Choroid plexus epithelial cell (primary cell): ENCODE results near the gene EIPR1.

Source experiments
- DNase-seq: peaks from one replicate; pipeline ENCODE4 v3.0.0-alpha.2; 2010; ENCODE audit warnings: low read depth
- H3K4me3 ChIP-seq: 2 replicates; pipeline ENCODE4 v1.5.1; 2011; ENCODE audit warnings: low read depth, mild to moderate bottlenecking, control low read depth, low read length, moderate library complexity
- TF ChIP-seq, protein P1 (sequence below): conservative IDR thresholded peaks from 2 replicates; pipeline ENCODE4 v1.5.1; 2011; ENCODE audit warnings: low read depth, mild to moderate bottlenecking, control low read depth, inconsistent platforms, low read length, moderate library complexity

EIPR1 gene

DNA sequence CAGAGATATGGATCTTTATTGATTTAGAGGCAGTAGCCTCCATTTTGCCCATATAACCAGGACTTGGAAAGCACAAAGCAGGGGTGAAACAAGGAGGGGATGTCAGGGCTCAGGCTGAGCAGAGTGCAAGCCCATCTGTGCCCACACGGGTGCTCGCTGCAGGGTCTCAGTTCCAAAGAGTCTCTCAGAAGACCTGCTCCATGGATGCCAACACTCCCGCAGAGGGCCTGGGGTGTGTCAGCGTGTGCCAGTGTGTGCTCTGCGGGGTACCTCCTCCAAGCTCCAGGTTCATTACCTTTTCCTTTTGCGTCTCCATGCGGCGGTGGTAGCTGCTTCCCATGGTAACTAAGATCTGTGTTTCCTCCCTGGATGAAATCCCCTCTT is 107.5 kb downstream of the EIPR1 start:
- TF ChIP-seq, protein P1, sequence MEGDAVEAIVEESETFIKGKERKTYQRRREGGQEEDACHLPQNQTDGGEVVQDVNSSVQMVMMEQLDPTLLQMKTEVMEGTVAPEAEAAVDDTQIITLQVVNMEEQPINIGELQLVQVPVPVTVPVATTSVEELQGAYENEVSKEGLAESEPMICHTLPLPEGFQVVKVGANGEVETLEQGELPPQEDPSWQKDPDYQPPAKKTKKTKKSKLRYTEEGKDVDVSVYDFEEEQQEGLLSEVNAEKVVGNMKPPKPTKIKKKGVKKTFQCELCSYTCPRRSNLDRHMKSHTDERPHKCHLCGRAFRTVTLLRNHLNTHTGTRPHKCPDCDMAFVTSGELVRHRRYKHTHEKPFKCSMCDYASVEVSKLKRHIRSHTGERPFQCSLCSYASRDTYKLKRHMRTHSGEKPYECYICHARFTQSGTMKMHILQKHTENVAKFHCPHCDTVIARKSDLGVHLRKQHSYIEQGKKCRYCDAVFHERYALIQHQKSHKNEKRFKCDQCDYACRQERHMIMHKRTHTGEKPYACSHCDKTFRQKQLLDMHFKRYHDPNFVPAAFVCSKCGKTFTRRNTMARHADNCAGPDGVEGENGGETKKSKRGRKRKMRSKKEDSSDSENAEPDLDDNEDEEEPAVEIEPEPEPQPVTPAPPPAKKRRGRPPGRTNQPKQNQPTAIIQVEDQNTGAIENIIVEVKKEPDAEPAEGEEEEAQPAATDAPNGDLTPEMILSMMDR, result no peak
- DNase-seq, result no peak
- no peak overlapping the region for H3K4me3 ChIP-seq

DNA sequence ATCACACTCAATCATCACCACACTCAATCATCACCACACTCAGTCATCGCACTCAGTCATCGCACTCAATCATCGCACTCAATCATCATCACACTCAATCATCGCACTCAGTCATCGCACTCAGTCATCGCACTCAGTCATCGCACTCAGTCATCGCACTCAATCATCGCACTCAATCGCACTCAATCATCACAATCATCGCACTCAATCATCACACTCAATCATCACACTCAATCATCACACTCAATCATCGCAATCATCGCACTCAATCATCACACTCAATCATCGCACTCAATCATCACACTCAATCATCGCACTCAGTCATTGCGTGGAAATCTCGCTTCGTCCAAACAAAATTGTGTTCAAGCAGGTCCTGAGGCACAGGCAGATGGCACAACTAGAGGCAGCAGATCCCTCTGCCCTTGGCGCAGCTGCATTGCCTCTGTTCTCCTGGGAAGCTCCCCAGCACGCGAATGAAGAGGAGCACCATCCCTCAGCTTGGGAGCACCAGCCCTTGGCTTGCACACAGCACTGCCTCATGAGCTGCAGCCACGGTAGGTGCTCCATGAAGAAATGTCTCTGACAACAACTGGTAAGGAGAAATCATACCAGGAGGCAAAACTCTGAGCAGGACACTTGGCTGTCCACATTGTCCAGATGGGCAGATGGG is 108.1 kb downstream of the EIPR1 start:
- TF ChIP-seq, protein P1, result no peak
- DNase-seq, result no peak

DNA sequence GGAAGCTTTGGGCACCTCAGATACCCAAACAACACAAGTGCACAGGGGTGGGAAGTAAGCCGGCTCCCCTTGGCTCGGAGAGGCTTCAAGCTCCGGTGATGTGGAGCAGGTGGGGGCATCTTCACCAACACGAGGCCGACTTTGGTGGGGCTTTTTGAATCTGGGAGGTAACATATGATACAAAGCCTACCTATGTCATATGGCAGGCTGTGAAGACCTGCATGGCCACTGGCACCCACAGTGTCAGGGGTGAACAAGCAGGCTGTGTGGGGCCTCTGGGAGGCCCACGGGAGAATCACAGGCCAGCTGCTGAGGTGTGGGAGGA is 109.0 kb downstream of the EIPR1 start:
- no peak for DNase-seq
- TF ChIP-seq, protein P1, result no peak
- H3K4me3 ChIP-seq, result no peak overlapping the region

More for the DNA sequence above, 108.1 kb downstream of the EIPR1 start:
- H3K4me3 ChIP-seq, result no peak overlapping the region

DNA sequence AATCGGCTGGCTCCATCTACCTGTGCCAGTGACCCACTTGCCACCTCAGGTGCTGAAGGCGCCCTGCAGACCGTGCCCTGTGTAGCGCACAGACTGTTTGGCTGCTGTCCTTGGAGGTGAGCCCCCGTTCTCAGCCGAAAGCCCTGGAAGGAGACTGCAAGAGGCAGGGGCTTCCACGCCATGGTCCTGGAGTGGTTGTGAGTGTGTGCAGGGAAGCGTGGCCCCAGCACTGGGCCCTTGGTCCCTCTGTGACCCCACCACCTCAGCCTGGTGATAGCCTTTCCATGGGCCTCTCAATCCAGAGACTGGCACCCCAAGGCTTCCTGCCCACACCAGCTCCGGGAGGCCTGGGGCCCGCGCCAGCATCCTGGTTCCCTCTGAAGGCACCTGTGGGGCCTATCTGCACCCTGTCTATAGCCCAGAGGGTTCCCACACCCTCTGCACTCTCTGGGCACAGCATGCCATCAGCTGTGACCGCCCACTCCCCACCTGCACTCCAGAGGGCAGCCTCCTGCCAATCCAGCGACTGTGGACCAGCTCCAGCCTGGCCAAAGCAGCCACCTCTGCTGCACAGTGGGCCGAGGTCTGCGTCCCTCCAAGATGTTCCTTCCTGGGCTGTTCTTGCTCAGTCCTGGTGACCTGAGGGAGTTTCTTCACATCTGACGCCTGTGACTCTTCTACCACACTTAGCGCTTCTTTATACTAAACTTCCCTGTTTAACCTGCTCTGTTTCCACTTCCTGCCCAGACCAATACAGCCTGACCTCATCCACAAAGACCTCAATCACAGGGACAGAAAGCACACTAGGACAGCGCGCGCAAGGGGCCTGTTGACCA is 109.5 kb downstream of the EIPR1 start:
- H3K4me3 ChIP-seq, result no peak overlapping the region
- TF ChIP-seq, protein P1, result no peak
- no peak for DNase-seq

DNA sequence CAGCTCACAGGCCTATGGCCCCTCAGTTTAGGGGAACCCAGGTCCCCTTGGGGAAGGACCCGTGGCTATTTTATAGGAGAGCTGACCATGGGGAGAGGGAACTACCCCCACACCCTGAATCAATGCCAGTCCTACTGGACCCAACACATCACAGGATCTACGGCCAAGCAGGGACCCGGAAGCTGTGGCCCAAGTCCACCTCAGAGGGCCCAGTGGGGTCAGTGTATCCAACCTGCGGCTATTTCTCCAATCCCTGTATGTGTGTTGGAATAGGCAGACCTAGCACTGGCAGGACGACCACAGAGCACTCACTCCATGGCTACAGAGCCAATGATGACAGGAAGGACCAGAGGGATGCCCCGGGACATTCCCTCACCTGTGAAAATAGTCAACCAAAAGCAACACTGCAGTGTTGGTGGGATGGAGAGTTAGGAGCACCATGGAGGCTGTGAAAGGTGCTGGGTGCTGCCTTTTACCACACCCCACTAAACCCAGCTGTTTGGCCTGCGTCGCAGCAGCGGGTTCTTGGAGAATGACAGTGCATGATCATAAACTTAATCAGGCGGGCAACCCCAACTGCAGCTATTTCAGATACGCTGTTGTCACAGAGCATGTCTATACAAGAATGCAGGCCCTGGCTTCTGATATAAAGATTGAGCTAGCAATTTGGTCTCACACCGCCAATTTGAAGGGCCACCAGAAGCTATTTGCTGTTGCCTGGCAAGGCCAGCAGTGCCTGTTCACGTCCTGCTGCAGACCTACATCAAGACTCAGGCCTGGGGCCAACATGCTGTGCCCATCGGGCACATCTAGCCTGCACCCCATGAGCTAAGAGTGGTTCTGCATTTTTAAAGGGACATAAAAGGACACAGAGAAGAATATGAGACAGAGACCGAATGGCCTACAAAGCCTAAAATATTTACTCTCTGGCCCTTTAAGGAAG is 110.4 kb downstream of the EIPR1 start:
- TF ChIP-seq, protein P1, result no peak
- DNase-seq, result no peak
- H3K4me3 ChIP-seq, result no peak overlapping the region

DNA sequence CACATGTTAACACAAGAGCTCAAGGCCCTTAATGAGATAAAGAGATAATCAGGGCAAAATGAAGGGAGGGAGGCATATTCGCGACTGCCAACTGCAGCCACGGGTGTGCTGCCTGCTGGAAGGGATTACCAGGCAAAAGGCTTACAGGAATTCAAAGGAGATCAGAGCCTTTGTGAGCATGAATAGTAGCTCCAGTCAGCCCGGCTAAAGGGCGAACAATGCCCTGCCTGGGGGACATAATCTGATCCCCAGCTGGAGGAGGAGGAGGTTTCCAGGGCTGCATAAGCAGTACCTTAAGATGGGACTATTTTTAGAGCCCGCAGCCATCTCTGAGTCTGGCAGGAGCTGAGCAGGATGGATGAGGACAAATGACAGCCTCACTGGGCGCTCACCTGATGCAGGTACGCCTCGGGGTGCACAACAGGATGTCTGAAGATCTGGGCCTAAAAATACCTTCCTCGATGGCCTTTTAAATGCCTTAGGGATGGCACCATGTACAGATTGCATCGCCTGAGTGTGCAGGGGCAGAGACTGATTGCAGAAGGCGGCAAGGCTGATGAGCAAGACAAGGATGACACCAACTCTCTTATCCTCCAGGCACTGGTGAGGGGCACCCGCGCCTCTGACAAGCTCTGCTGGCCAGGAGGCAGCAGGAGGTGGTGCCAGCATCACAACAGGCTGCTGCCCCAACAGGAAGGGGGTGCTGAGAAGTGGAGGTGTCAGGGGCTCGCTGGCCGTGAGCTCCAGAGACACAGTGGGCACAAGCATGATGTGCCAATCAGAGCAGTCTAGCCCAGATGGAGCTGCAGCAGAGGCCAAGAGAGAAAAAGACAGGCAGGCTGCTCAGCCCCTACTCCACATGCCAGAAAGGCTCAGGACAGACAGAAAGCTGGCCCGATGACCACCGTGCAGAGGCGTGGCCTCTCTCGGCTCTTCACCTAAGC is 111.4 kb downstream of the EIPR1 start:
- DNase-seq, result no peak
- H3K4me3 ChIP-seq, result no peak overlapping the region
- TF ChIP-seq, protein P1, result no peak
